NCI-H524 (cell line): ENCODE results near the gene TCERG1L.
A peak's percentile ranks its signal among the peaks of the same experiment; 100 is the strongest.
"Not testable (repeated sequence)": the region's sequence is repeated elsewhere in the genome, so short reads cannot be mapped to it uniquely, and the experiment has no call there.

ENCODE experiments used
- DNase-seq, 2 experiments: peaks; one replicate each; lab custom pipeline; 2025; lab: John Stamatoyannopoulos, UW

TCERG1L gene

DNA sequence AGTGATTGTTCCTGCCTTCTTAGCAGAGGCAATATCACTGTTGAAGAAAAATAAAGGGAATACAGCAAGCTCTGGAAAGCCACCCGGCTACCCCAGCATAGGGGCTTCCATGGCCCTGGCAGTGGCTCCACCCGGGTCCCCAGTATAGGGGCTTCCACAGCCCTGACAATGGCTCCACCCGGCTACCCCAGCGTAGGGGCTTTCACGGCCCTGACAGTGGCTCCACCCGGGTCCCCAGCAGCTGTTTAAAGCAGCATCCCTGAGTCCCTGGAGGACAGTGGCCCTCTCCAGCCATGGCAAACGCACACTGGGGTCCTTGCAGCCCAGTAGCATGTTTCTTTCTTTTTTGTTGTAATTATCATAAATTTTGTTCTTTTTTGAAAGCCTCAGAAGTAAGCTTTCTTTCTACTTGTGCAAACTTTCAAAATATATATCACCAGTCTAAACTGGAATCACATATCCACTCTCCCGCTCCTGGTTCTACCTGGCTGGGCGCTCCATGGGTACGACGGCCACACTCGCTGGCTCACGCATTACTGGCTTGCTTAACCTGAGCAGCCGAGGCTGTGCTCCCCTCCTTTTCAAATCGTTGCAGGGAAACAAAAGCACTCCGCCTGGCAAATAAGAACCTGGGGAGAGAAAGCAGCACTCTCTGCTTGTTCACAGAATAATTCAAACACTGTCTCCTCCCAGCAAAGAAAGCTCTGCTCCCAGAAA, 62.1 kb downstream of the TCERG1L start:
- no peak for DNase-seq

DNA sequence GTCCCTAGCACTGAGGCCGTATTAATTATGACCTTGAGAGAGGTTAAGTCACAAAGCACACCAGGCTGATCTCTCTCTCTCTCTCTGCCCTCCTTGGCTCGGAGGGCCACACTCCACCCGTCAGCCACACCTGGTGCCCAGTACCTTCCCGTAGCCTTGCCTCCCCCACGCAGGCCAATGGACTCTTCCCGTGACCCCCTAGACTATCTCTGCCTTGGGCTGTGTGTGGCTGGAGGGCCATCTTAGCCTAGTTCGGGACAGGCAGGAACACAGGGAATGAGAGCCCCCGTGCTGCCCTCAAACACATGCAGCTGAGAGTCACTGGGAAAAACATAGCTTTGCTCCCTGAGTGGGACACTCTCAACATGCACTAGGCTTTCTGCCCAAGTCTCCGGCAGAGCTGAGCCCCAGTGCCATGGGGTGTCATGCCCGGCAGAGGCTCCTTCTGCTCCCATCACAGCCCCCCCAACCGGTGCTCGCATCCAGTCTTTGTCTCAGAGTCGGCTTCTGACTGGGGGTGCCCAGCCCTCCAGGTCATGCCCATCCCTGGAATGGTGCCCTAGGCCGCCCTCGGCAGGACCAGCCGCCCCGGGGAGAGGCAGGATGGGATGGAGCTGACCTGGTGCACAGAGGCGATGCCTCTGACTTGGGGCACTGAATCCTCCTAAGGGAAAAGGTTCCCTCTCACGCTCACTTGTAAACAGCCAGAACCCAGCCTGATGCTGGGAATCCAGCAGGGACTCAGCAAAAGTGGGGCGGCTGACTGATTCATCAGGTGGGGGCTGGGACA, 63.0 kb downstream of the TCERG1L start:
- DNase-seq = no peak

DNA sequence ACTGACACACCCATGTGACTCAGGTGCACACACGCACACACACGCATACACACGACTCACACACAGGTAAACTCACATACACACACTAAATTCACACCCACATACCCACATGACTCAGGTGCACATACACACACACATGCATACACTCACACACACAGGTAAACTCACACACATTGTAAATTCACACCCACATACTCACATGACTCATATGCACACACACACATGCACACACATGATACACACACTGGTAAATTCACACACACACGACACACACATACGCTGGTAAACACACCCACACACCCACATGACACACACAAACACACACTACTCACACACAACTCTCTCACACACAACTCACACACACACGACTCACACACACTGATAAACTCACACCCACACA, 63.6 kb downstream of the TCERG1L start:
- DNase-seq = no peak

DNA sequence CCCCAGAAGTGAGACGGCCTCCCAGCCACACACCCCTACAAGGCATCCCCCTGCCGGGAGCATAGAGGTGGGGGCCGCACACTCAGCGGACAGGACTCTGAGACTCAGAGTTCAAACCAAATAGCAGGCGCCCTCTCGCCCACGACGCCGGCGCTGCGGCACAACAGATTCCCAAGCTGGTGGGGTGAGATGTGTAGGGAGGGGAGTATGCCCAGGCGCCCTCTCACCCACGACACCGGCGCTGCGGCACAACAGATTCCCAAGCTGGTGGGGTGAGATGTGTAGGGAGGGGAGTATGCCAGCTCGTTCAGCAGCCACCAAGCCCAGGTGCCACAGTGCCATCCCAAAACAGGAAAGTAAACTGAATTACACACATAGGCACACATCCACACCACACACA, 64.7 kb downstream of the TCERG1L start:
- DNase-seq = no peak

DNA sequence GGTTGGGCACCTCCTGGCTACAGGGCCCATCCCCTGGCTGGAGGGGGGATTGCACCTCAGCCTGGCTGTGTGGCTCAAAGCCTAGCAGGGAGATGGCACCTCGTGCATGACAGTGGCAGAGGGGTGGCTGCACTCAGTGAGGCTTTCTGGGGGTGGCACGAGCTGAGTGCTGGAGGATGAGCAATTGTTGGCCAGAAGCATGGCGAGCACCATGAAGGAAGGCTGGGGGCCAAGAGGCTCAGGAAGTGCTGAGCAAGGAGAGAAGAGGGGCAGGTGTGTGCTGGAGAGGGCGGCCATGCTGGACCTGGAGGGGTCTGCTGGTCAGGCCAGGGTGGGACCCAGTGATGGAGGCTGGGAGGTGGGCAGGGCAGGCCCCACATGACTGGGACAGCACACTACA, 65.4 kb downstream of the TCERG1L start:
- DNase-seq = no peak

- no peak for DNase-seq
Measured at GRCh38 chr10:131245475-131246059, 66.0 kb downstream of the TCERG1L start.

- DNase-seq = no peak
Measured at GRCh38 chr10:131244836-131245235, 66.7 kb downstream of the TCERG1L start.

- no peak for DNase-seq
Measured at GRCh38 chr10:131243076-131243475, 68.4 kb downstream of the TCERG1L start.

GRCh38 chr10:131242007-131242406, 69.5 kb downstream of the TCERG1L start:
- peak in 1 of 2 experiments; percentile 9 for DNase-seq

- no peak for DNase-seq
Measured at GRCh38 chr10:131240691-131241090, 70.8 kb downstream of the TCERG1L start.

GRCh38 chr10:131239926-131240325, 71.6 kb downstream of the TCERG1L start:
- no peak for DNase-seq

- DNase-seq = no peak
Measured at GRCh38 chr10:131239450-131239849, 72.1 kb downstream of the TCERG1L start.

GRCh38 chr10:131238669-131239280, 72.7 kb downstream of the TCERG1L start:
- DNase-seq = no peak

- no peak for DNase-seq
Measured at GRCh38 chr10:131237991-131238651, 73.4 kb downstream of the TCERG1L start.

DNA sequence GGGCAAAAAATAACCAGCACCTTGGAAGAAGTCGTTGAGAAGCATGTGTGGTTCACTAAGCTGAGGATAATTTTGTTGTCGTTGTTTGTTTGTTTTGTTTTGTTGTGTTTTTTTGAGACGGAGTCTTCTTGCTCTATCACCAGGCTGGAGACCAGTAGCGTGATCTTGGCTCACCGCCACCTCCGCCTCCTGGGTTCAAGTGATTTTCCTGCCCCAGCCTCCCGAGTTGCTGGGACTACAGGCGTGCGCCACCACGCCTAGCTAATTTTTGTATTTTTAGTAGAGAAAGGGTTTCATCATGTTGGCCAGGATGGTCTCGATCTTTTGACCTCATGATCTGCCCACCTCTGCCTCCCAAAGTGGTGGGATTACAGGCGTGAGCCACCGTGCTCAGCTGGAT, 76.9 kb downstream of the TCERG1L start:
- DNase-seq = not testable (repeated sequence)

- peak in 1 of 2 experiments; percentile 2 for DNase-seq
Measured at GRCh38 chr10:131233611-131234258, 77.8 kb downstream of the TCERG1L start.

GRCh38 chr10:131231965-131232541, 79.5 kb downstream of the TCERG1L start:
- no peak for DNase-seq

DNA sequence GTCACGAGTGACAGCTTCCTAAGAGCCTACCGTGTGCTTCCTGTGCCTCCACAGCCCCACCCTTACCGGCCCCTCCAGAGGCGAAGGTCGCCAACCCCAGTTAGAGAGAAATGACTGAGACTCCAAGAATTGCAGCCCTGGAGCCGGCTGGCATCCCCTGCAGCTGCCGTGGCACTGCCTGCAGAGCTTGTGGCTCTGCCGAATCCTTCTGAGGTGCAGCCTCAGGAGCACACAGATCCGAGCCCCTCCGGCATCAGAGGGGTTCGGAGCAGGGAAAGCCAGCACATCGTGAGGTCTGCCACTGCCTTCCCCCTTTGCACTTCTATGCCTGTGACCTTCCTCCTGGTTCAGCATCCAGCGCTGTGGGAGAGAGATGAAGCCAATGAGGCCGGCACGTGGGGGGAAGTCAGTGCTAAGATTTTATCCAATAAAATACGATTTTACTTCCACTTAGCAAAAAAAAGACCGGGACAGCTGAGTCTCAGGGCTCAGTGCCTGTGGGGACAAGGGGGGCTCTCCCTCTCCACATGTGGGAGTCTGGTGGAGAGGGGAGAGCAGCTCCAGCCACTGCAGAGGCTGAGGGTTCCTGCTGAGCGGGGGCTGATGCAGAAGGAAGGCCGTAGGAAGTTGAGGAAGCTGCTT, 80.1 kb downstream of the TCERG1L start:
- DNase-seq = no peak

DNA sequence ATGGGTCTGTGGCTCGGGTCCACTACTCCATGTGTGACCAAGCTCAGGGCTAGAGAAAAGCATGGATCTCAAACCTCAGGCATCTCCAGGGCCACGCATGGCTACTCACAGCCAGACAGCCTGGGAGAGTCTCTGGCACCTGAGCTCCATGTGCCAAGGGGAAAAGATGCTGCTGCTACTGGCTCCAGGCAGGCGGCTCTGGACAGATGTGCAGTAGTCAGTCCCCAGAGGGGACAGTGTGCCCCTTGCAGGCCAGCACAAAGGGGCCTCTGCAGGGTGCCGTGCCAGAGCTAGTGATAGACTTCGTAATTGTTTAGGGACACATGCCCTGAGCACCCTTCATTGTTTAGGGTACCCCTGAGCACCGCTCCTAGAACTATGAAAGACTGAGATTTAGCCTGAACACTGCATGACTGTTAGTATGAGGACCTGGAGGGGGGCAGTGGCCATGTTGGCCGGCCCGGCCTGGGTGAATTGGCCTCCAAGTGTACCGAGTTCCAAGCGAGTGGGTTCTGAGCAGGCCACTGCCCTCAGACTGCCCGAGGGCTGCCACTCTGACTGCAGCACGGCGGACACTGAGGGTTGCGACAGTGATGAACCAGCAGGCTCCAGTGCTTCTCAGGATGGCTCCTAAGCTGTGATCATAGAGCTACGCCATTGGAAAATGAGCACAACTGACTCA, 80.7 kb downstream of the TCERG1L start:
- DNase-seq = no peak

GRCh38 chr10:131230166-131230565, 81.4 kb downstream of the TCERG1L start:
- no peak for DNase-seq
